Activated CD8-positive, alpha-beta memory T cell treated with anti-CD3 and anti-CD28 coated beads for 24 hours (primary cell): Measurements from ENCODE around the gene DNAJC16.

Experiments
- DNase-seq: peaks from one replicate; pipeline ENCODE4 v3.0.0-alpha.2; 2020

DNAJC16 gene

DNA sequence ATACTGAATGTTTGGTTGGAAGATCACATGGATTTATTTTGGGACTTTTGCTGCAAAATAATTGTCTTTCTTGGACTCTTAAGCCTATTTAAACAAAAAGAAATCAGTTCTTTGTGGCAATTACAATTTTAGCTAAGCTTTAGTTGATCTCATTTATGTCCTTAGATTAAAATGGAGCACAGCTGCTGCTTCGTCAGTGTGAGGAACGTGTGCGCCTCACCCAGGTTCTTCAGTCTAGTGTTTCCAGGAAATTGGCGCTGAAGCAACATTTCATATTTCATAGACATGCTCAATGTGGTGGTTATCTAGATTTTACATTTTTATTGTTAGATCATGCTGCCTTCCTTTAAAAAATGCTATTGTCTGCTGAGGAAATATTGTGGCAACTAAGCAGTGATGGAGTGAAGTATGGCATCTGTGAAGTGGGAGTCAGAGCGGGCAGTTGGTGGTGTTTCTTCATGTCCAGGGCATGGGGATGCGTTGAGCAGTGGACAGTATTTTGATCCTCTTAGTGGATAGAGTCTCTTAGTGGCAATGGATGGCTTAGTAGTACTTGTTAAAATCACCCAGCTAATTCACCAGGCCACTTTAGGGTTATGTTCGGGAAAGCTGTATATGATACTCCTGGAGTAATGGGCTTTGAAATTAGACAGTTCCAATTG is 96.2 kb downstream of the DNAJC16 start:
- no peak for DNase-seq

DNA sequence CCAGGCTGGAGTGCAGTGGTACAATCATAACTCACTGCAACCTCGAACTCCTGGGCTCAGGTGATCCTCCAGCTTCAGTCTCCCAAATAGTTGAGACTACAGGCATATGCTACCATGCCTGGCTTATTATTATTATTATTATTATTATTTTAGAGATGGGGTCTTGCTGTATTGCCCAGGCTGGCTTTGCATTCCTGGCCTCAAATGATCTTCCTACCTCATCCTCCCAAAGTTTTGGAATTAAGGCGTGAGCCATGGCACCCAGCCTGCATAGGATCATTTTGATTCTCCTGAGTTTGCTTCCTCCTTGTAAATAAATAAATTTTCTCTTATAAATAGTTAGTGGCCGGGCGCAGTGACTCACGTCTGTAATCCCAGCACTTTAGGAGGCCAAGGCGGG is 96.8 kb downstream of the DNAJC16 start:
- DNase-seq: no peak

DNA sequence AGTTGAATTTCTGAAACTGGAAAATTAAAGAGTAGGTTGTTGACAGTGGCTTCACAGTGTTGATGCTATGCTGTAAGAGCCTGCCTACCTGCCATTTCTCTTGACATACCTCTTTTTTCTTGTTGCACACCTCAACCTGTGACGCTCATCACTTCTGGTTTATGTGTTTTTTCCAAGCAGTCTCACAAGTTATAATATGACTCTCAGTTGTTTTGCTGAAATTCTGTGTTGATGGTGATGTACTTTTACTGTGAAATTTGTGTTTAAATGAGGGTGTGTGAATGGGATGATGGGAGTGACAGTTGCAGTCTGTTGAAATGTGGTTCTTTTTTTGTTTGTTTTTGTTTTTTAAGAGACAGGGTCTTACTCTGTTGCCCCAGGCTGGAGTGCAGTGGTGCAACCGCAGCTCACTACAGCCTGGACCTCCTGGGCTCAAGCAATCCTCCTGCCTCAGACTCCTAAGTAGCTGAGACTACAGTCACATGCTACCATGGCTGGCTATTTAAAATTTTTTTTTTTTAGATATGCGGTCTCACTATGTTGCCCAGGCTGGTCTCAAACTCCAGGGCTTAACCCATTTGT is 97.6 kb downstream of the DNAJC16 start:
- no peak for DNase-seq

DNA sequence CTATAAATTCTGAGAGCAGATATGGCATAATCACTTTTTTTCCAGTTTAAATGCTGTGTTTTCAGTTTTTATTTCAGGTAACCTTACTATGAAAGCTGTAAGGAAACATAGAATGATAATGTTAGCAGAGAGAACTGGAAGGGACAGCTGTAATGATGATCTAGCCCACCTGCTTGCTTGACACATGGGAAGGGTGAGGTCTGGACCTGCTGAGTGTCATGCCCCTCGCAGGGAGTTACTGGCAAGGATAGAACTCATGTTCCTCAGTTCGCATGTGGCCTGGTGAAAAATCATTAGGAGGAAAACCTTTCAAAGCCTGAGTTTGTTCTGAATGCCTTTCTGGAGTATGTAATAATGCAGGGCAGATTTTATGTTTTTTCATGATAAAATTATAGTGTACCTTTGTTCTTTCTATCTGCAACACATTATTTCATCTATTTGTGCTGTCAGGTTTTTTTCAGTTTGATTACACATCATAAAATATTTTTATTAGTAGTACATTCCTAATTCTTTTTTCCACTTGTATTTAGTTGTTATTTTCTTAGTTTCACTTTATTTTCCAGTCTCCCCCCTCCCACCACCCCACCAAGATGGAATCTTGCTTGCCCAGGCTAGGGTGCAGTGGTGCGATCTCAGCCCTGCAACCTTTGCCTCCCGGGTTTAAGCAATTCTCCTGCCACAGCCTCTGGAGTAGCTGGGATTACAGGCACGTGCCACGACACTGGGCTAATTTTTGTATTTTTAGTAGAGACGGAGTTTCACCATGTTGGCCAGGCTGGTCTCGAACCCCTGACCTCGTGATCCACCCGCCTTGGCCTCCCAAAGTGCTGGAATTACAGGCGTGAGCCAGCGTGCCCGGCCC is 98.6 kb downstream of the DNAJC16 start:
- no peak for DNase-seq
